GM10266 (cell line): ENCODE results near the gene GHRHR.

Experiments
- DNase-seq: peaks from one replicate; pipeline ENCODE4 v3.0.0; 2012; ENCODE audit errors: extremely low spot score
- CTCF ChIP-seq: IDR thresholded peaks from 2 replicates; pipeline ENCODE4 v1.5.1; 2012; ENCODE audit warnings: mild to moderate bottlenecking, low read depth; ENCODE audit not compliant: control insufficient read depth, insufficient read depth; ENCODE audit errors: missing control alignments

GHRHR gene

GRCh38 chr7:31017721-31018120 lies 54.0 kb downstream of the GHRHR start:
- TF ChIP-seq CTCF: no peak
- no peak for DNase-seq

- DNase-seq: no peak
Measured at GRCh38 chr7:31019509-31019908, 55.8 kb downstream of the GHRHR start.

DNA sequence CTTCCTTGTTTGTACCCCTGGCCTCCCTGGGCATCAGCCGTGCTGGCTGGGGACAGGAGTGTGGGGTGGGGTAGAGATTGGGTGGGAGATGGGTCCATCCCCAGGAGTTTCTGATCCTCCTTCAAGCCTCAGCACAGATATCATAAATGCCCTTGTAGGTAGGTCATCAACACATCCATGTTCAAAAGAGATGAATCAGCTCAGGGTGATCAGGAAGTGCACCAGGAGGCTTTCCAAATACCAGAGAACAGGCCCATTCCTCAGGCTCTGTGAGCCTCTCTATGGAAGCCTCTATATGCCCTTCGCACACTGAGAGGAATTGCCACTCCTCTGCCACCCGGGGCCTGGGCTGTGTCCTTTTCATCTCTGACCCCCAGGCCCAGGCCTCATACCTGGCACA lies 56.4 kb downstream of the GHRHR start:
- no peak for DNase-seq
- TF ChIP-seq CTCF: no peak

More at GRCh38 chr7:31019509-31019908, 55.8 kb downstream of the GHRHR start:
- no peak for TF ChIP-seq CTCF

DNA sequence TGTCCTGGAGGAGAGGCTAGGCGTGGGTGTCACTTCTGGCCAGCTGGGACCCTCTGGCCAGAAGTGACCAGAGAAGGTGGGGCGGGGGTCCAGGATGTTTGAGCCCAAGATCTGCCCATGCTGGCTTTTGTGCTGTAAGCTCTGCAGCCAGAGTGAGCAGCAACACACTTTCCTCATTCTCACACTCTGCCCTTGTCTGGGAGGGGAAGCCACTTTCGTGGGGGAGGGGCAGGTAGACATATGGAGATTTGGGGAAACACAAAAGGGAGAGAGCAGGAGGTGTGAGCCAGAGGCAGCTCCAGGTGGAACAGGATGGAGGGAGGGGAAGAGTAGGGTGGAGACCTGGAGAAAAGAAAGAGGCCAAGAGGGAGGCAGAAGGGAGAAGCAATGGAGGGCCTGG lies 56.9 kb downstream of the GHRHR start:
- no peak for TF ChIP-seq CTCF
- DNase-seq: no peak

DNA sequence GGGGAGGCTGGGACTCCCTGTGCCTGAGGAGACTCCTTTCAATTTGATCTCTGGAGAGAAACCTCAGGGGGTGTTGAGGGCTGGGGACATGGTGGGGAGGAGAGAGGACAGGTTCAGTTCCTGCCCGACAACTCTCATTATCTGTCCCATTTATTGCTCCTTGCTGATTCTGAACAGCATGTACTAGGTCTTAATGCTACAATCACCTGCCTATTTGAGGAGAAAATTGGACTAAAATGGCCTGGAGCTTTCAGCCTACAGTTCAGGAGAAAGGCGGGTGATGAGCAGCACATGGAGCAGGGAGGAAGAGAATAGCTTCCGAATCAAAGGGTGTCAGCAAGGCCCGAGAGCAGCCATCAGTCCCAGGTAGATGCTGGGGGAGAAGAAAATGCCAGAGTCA lies 58.4 kb downstream of the GHRHR start:
- DNase-seq: no peak
- no peak for TF ChIP-seq CTCF

DNA sequence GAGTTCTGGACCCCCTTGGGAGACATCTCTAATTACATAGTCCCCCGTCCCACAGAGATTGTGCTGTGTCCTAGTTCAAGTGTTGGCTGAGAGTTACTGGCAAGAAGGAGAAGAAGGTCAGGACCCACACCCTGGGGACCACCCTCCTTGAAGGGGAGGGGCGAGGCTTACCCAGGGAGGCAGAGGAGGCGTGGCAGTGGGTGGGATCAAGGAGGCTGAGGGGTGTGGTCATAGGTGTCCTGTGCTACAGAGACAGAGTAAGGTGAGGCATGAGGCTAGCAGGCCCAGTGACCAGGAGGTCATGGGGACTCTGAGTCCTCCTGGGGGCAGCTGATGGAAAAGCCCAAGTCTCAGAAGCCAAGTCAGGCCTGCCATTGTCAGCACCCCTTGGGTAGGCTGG lies 59.0 kb downstream of the GHRHR start:
- no peak for TF ChIP-seq CTCF
- DNase-seq: no peak

DNA sequence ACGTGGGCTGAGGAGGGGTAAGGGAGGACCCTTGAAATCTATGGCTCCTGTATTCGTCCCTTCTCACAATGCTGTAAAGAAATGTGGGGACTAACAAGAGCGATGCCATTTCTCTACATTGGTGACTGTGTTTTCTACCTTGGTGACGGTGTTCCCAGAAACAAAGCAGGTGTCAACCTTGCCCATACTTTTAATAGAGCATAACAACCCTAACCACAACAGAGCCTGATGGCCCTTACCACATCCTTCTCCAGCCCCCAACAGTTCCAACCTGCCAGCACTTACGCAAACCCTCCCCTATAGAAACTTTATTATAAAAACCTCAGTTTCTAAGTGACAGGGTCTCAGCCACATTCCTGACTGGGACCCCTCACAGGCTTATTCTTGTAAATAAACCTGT lies 60.1 kb downstream of the GHRHR start:
- no peak for DNase-seq

More for the DNA sequence above, 60.1 kb downstream of the GHRHR start:
- TF ChIP-seq CTCF: no peak
